ENCODE measurements around the gene AFG3L2.

Gene AFG3L2

DNA sequence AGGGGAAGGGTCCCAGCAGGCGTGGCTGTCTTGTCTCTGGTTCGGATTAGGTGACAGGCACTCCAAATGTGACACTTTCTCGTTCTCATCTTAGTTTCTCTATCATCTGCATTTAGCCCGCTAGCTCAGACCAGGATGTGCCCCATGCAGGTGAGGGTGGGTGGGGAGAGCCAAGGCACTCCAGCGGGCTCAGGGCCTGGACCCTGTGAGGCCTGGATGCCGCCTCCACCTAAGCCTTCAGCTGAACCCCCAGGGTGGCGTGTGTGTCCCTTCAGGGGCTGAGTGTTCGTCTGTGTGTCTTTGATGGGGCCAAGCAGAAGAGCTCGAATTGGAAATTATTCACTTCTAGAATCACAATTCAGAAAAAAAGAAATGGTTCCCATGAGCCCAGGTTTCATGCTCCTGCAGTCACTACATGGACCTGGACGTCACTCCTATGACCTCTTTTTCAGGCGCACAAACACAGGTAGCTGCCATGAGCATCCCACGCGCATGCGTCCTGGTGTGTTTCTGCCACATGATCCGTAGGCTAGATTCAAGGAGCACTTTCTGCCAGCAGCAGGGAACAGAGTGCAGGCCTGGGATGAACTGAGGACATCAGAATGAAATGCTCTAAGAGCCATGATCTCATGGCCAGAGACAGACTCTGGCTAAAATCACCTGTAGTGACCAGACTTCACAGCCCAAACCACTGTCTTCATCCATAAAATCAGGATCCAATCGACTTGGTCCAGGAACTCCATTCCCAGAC is 97.1 kb downstream of the AFG3L2 start:
- DNase-seq (ENCODE audit: low read depth): no peak
- TF ChIP-seq, protein P1, sequence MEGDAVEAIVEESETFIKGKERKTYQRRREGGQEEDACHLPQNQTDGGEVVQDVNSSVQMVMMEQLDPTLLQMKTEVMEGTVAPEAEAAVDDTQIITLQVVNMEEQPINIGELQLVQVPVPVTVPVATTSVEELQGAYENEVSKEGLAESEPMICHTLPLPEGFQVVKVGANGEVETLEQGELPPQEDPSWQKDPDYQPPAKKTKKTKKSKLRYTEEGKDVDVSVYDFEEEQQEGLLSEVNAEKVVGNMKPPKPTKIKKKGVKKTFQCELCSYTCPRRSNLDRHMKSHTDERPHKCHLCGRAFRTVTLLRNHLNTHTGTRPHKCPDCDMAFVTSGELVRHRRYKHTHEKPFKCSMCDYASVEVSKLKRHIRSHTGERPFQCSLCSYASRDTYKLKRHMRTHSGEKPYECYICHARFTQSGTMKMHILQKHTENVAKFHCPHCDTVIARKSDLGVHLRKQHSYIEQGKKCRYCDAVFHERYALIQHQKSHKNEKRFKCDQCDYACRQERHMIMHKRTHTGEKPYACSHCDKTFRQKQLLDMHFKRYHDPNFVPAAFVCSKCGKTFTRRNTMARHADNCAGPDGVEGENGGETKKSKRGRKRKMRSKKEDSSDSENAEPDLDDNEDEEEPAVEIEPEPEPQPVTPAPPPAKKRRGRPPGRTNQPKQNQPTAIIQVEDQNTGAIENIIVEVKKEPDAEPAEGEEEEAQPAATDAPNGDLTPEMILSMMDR (IDR thresholded peaks at IDR 0.05; ENCODE audit: low read depth, low read length, missing control alignments): no peak
- in situ Hi-C loops (cut with HindIII; ENCODE audit: low sequenced_read_pairs): no loop called here
- no peak overlapping the region for H3K4me3 ChIP-seq (ENCODE audit: low read depth, low read length)
